Naive thymus-derived CD4-positive, alpha-beta T cell (primary cell): ENCODE measurements around the gene IRF2. TPM values are rescaled to one million over a fixed set of nuclear protein-coding genes. Genes with fewer than 3 reads are reported as not detected.
A peak's percentile ranks its signal among the peaks of the same experiment; 100 is the strongest.

Experiments
- ATAC-seq: fragments of 150-1000 bp; cut with Tn5 transposase; 2 replicates; pipeline ENCODE4 v1.10.0; 2021; ENCODE audit warnings: mild to moderate bottlenecking, moderate library complexity
- CTCF ChIA-PET: fragments of 350-600 bp; sonication (Branson Sonifier 250); formaldehyde crosslinking; loops from one replicate; lab custom pipeline; 2021; ENCODE audit warnings: antibody characterized with exemption; lab: Charles Lee
- POLR2A ChIA-PET: fragments of 350-600 bp; sonication (Branson Sonifier 250); formaldehyde crosslinking; loops from one replicate; lab custom pipeline; 2021; ENCODE audit warnings: antibody characterized with exemption, inconsistent platforms; lab: Charles Lee
- DNase-seq, 9 donors: peaks; one replicate each; pipeline versions ENCODE4 v3.0.0 to v3.0.0-alpha.2; 2020 to 2022; ENCODE audit warnings: mixed read lengths in 1 of 9
- H3K27ac ChIP-seq: one replicate; pipeline ENCODE4 v1.7.0; 2013; ENCODE audit warnings: mild to moderate bottlenecking, low read depth, low read length, moderate library complexity
- H3K27me3 ChIP-seq, 2 donors: one replicate each; pipeline ENCODE4 v1.7.0; 2013; ENCODE audit warnings: low read length in 2 of 2, mild to moderate bottlenecking in 2 of 2, moderate library complexity in 2 of 2; ENCODE audit not compliant: control insufficient read depth in 2 of 2, insufficient read depth in 2 of 2
- H3K36me3 ChIP-seq, 3 experiments: 1 replicate in 2 of 3; 2 replicates in 1 of 3; pipeline ENCODE4 v1.7.0; 2013; ENCODE audit warnings: low read length in 3 of 3, mild to moderate bottlenecking in 3 of 3, moderate library complexity in 1 of 3; ENCODE audit not compliant: insufficient read depth in 3 of 3, control insufficient read depth in 2 of 3
- H3K4me1 ChIP-seq, 2 donors: one replicate each; pipeline ENCODE4 v1.7.0; 2013; ENCODE audit warnings: low read length in 2 of 2, mild to moderate bottlenecking in 2 of 2, moderate library complexity in 1 of 2; ENCODE audit not compliant: control insufficient read depth in 2 of 2, insufficient read depth in 2 of 2
- H3K4me3 ChIP-seq: 2 replicates; pipeline ENCODE4 v1.7.0; 2013; ENCODE audit warnings: mild to moderate bottlenecking, low read length
- H3K9me3 ChIP-seq, 3 experiments: 1 replicate in 2 of 3; 2 replicates in 1 of 3; pipeline ENCODE4 v1.7.0; 2013; ENCODE audit warnings: low read length in 3 of 3; ENCODE audit not compliant: control insufficient read depth in 2 of 3
- H3K27ac Mint-ChIP-seq, 9 donors: one replicate each; pipeline ENCODE4 v1.8.0; 2020 to 2022; ENCODE audit warnings: mixed read lengths in 9 of 9, mild to moderate bottlenecking in 8 of 9, moderate library complexity in 5 of 9, inconsistent platforms in 2 of 9
- H3K27me3 Mint-ChIP-seq, 5 donors: one replicate each; pipeline ENCODE4 v1.8.0; 2021 to 2022; ENCODE audit warnings: mixed read lengths in 5 of 5, mild to moderate bottlenecking in 1 of 5
- H3K36me3 Mint-ChIP-seq, 5 donors: one replicate each; pipeline ENCODE4 v1.8.0; 2020 to 2022; ENCODE audit warnings: mixed read lengths in 5 of 5, mild to moderate bottlenecking in 3 of 5, inconsistent platforms in 1 of 5
- H3K4me1 Mint-ChIP-seq, 7 donors: one replicate each; pipeline ENCODE4 v1.8.0; 2020 to 2022; ENCODE audit warnings: mixed read lengths in 7 of 7, mild to moderate bottlenecking in 3 of 7, inconsistent platforms in 1 of 7
- H3K4me3 Mint-ChIP-seq, 10 donors: one replicate each; pipeline ENCODE4 v1.8.0; 2020 to 2022; ENCODE audit warnings: mild to moderate bottlenecking in 10 of 10, mixed read lengths in 10 of 10, moderate library complexity in 6 of 10, inconsistent platforms in 2 of 10
- H3K9me3 Mint-ChIP-seq, 11 donors: one replicate each; pipeline ENCODE4 v1.8.0; 2020 to 2022; ENCODE audit warnings: mixed read lengths in 11 of 11, mild to moderate bottlenecking in 4 of 11, inconsistent platforms in 1 of 11, moderate library complexity in 1 of 11
- intact Hi-C, 2 donors: fragments of 100-400 bp; cut with micrococcal nuclease; formaldehyde crosslinking; loops; one replicate each; pipeline ENCODE4 v1.15.1; 2023
- polyA plus RNA-seq, 2 donors: library from polyadenylated mRNA; unstranded; fragments of 300-500 nt; fragmentation: Illumina TruSeq; gene quantifications; one replicate each; pipeline ENCODE4 v1.2.3, GENCODE V29; 2021
- total RNA-seq, 6 experiments: library from RNA in 5 of 6; stranded (reverse) in 5 of 6; gene quantifications; 1 replicate in 5 of 6; 2 replicates in 1 of 6; pipeline ENCODE4 v1.2.3 and lab custom pipeline; 2021 to 2026

IRF2 gene
- total and polyA plus RNA-seq, 7 experiments from 2014 or later = 31.2 to 87.0 (median 77.5) TPM

DNA sequence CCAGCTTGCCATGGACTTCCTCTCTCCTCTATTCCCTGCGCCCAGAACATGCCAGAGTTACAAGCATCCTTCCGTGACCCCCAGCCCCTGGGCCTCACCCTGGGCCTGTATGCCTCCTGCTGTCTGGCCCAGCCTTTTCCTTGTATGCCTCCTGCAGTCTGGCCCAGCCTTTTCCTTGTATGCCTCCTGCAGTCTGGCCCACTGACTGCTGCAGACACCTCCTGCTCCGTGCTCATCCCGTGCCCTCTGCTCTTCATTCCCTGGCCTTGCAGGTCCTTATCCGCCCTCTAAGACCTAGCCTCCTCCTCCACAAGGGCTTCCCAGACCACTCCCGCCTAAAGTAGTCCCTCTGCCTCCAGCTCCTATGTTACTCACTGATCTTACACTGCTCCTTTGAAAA, 44.2 kb downstream of the IRF2 start:
- H3K4me1 Mint-ChIP-seq = peaks cover 39 to 91% (median 82%) of the 10 kb centered on the region in 7 donors
- no peak for ATAC-seq
- no peak for DNase-seq
- Histone ChIP-seq H3K9me3 (no peaks in the 10 kb centered on the region), H3K27ac (no peak overlapping the region), H3K4me1 (peaks cover 0 to 16% of the 10 kb centered on the region in 2 donors), H3K4me3 (no peak overlapping the region), H3K27me3 (no peaks in the 10 kb centered on the region), H3K36me3 (peaks cover 0 to 54% (median 5%) of the 10 kb centered on the region in 3 experiments)
- peak overlapping the region; percentile 36 to 82 (median 70) for H3K27ac Mint-ChIP-seq
- ChIA-PET POLR2A (no interaction called here), CTCF (no interaction called here)
- H3K9me3 Mint-ChIP-seq = no peaks in the 10 kb centered on the region
- intact Hi-C loops = no loop called here
- H3K27me3 Mint-ChIP-seq = no peaks in the 10 kb centered on the region
- no peak overlapping the region for H3K4me3 Mint-ChIP-seq
- H3K36me3 Mint-ChIP-seq = peaks cover 16 to 59% (median 30%) of the 10 kb centered on the region in 5 donors

DNA sequence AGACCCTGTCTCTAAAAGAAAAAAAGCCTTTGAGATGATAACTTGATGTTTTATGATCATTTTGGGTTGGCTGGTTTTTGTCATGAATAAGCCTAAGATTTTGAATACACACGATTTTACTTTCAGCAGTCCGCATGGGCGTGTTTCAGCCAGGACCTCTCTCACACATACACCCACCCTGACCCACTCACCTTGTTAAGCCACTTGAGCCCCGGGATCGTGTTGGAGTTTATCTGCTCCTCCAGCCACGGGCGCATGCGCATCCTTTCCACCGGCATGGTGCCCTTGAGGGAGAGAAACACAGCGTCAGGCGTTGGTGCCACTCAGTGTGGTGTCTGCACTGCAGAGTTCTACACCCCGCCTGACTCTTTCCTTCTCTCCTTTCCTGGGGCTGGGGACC, 45.6 kb downstream of the IRF2 start:
- peak overlapping the region in 4 of 9 donors; percentile 53 to 83 (median 64) for H3K27ac Mint-ChIP-seq
- POLR2A ChIA-PET = interaction anchor here (1.0 to 1.6 kb wide), 2 partner anchors 12 to 165 kb away, joined by 3 read pairs; no protein-coding TSS in a partner anchor
- peaks cover 0 to 58% (median 10%) of the 10 kb centered on the region in 3 experiments for H3K36me3 ChIP-seq

DNA sequence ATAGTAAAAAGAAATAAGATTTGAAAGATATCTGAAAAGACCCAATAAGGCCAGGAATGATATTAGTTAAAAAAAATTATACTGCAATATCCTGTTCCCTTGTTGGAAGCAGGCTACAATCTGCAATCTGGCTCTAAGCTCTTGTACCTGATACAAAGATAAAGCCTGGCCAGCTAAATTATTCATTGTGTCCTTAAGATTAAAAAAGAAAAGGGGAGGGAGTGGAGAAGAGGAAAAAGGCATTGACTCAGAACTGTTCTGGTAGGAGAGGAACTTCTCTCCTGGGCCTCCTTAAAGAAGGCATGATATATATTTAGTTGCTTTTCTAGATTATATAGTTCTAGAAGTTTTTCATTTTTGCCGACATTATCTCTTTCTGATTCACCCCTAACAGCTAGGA, 46.7 kb downstream of the IRF2 start:
- POLR2A ChIA-PET = interaction anchor here (0.6 to 1.1 kb wide), 3 partner anchors 11 to 107 kb away, joined by 3 read pairs; no protein-coding TSS in a partner anchor
- H3K27ac ChIP-seq = peak overlapping the region; percentile 8

More for the DNA sequence above, 45.6 kb downstream of the IRF2 start:
- no peaks in the 10 kb centered on the region for H3K9me3 Mint-ChIP-seq
- peaks cover 0 to 14% of the 10 kb centered on the region in 2 donors for H3K4me1 ChIP-seq
- H3K27me3 ChIP-seq = no peaks in the 10 kb centered on the region
- no peak overlapping the region for H3K4me3 ChIP-seq
- CTCF ChIA-PET = no interaction called here
- no peaks in the 10 kb centered on the region for H3K9me3 ChIP-seq
- ATAC-seq = no peak
- H3K27ac ChIP-seq = no peak overlapping the region
- H3K4me3 Mint-ChIP-seq = no peak overlapping the region
- DNase-seq = no peak
- H3K27me3 Mint-ChIP-seq = no peaks in the 10 kb centered on the region
- H3K36me3 Mint-ChIP-seq = peaks cover 16 to 63% (median 43%) of the 10 kb centered on the region in 5 donors
- intact Hi-C loops = no loop called here
- H3K4me1 Mint-ChIP-seq = peaks cover 47 to 89% (median 85%) of the 10 kb centered on the region in 7 donors

DNA sequence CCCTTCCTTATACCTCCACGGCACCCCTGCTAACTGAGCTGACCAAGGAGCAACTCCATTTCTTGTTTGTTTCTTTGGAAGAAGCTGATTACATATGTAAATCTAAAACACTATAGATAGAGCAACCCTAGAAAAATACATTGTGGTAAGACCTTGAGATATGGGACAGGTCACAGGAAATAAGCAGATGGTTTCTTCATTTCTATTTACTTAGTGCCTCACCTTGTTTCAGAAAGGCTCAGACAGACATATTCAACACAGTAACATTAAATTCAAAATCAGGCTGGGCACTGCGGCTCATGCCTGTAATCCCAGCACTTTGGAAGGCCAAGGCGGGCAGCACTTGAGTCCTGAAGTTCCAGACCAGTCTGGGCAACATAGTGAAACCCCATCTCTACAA, 47.3 kb downstream of the IRF2 start:
- H3K4me3 Mint-ChIP-seq = no peak overlapping the region
- Histone ChIP-seq H3K36me3 (peaks cover 0 to 58% (median 10%) of the 10 kb centered on the region in 3 experiments), H3K27ac (no peak overlapping the region), H3K9me3 (no peaks in the 10 kb centered on the region), H3K27me3 (no peaks in the 10 kb centered on the region), H3K4me1 (peaks cover 1 to 10% of the 10 kb centered on the region in 2 donors), H3K4me3 (no peak overlapping the region)
- intact Hi-C loops = no loop called here
- H3K4me1 Mint-ChIP-seq = peaks cover 42 to 87% (median 81%) of the 10 kb centered on the region in 7 donors
- CTCF ChIA-PET = no interaction called here
- peaks cover 27 to 71% (median 50%) of the 10 kb centered on the region in 5 donors for H3K36me3 Mint-ChIP-seq
- ATAC-seq (no peak), DNase-seq (no peak)
- H3K27me3 Mint-ChIP-seq = no peaks in the 10 kb centered on the region
- H3K27ac Mint-ChIP-seq = peak overlapping the region; percentile 38 to 91 (median 77)
- POLR2A ChIA-PET = interaction anchor here (0.7 to 1.1 kb wide), 2 partner anchors 26 to 108 kb away, joined by 3 read pairs; no protein-coding TSS in a partner anchor
- peaks cover 0 to 7% (median 3%) of the 10 kb centered on the region in 11 donors for H3K9me3 Mint-ChIP-seq

More for the DNA sequence above, 46.7 kb downstream of the IRF2 start:
- peak overlapping the region; percentile 45 to 83 (median 68) for H3K27ac Mint-ChIP-seq
- Histone ChIP-seq H3K9me3 (no peaks in the 10 kb centered on the region), H3K36me3 (peaks cover 0 to 60% (median 10%) of the 10 kb centered on the region in 3 experiments), H3K4me1 (peaks cover 0 to 10% of the 10 kb centered on the region in 2 donors), H3K27me3 (no peaks in the 10 kb centered on the region), H3K4me3 (no peak overlapping the region)
- CTCF ChIA-PET = interaction anchor here (0.7 kb wide), 1 partner anchor 144 kb away, joined by 4 read pairs; no protein-coding TSS in a partner anchor
- peaks cover 43 to 87% (median 81%) of the 10 kb centered on the region in 7 donors for H3K4me1 Mint-ChIP-seq
- H3K36me3 Mint-ChIP-seq = peaks cover 22 to 71% (median 49%) of the 10 kb centered on the region in 5 donors
- H3K9me3 Mint-ChIP-seq = peaks cover 0 to under 1% (median 0%) of the 10 kb centered on the region in 11 donors
- ATAC-seq (no peak), DNase-seq (no peak)
- intact Hi-C loops = no loop called here
- no peak overlapping the region for H3K4me3 Mint-ChIP-seq
- no peaks in the 10 kb centered on the region for H3K27me3 Mint-ChIP-seq

DNA sequence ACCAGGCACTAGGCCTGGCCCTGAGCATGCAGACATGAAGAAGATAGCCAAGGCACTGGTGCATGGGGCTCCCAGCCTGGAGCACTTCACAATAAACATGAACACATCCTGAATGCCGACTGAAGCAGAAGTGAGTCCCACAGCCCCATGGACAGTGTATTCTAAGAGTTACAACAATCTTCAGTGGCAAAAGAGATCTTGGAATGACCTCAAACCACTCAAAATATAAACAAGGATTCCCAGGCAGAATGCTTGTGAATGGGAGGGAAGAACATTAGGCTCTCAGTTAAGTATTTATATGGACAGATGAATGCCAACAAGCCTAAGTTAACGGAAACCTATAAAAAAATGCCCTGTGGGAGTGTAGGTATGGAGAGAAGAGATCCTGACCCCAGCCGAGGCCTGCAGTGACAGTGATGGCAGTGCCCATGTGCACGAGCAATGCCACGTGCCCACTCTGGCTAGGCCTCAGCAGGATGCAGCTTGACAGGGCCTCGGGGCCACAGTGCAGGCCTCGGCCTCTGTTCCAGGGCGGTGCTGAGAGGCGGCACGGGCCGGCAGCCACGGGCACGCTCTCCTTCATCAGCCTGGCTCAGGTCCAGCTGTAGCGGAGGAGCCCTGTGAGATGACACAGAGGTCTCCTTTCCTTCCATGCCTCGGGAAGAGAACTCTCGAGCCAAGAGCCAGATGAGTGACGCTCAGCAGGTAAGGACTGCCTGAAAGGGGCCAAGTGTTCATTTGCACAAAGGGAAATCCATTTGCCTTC, 49.2 kb downstream of the IRF2 start:
- H3K4me1 Mint-ChIP-seq = peaks cover 57 to 87% (median 82%) of the 10 kb centered on the region in 7 donors
- intact Hi-C loops = no loop called here
- DNase-seq (no peak), ATAC-seq (no peak)
- Histone ChIP-seq H3K4me1 (peaks cover 20 to 22% of the 10 kb centered on the region in 2 donors), H3K27ac (no peak overlapping the region), H3K36me3 (peaks cover 0 to 58% (median 10%) of the 10 kb centered on the region in 3 experiments), H3K27me3 (no peaks in the 10 kb centered on the region), H3K9me3 (no peaks in the 10 kb centered on the region), H3K4me3 (no peak overlapping the region)
- H3K27me3 Mint-ChIP-seq = no peaks in the 10 kb centered on the region
- CTCF ChIA-PET = no interaction called here
- POLR2A ChIA-PET = no interaction called here
- no peak overlapping the region for H3K4me3 Mint-ChIP-seq
- peaks cover 27 to 71% (median 60%) of the 10 kb centered on the region in 5 donors for H3K36me3 Mint-ChIP-seq
- peaks cover 0 to 9% (median 3%) of the 10 kb centered on the region in 11 donors for H3K9me3 Mint-ChIP-seq
- peak overlapping the region in 6 of 9 donors; percentile 9 to 83 (median 40) for H3K27ac Mint-ChIP-seq

DNA sequence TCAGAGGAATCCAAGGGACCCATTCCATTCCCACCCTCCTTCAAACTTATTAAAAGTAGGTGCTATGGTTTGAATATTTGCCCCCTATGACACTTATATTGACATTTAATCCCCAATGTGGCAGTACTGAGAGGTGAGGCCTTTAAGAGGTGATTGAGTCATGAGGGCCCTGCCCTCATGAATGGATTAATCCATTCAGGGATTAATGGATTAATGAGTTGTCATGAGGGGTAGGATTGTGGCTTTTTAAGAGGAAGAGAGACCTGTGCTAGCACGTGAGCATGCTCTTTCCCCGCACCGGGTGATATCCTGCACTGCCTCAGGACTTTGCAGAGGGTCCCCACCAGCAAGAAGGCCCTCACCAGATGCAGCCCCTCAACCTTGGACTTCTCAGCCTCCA, 50.1 kb downstream of the IRF2 start:
- H3K9me3 Mint-ChIP-seq = peaks cover 0 to 9% (median 3%) of the 10 kb centered on the region in 11 donors
- ChIA-PET POLR2A (no interaction called here), CTCF (no interaction called here)
- DNase-seq (no peak), ATAC-seq (no peak)
- H3K36me3 Mint-ChIP-seq = peaks cover 27 to 63% (median 57%) of the 10 kb centered on the region in 5 donors
- no peaks in the 10 kb centered on the region for H3K9me3 ChIP-seq
- H3K27ac Mint-ChIP-seq = peak overlapping the region in 4 of 9 donors; percentile 9 to 77 (median 59)
- peaks cover 20 to 29% of the 10 kb centered on the region in 2 donors for H3K4me1 ChIP-seq
- H3K4me3 ChIP-seq = no peak overlapping the region
- no peaks in the 10 kb centered on the region for H3K27me3 Mint-ChIP-seq
- H3K4me1 Mint-ChIP-seq = peaks cover 52 to 87% (median 77%) of the 10 kb centered on the region in 7 donors
- intact Hi-C loops = no loop called here
- H3K27ac ChIP-seq = no peak overlapping the region
- no peak overlapping the region for H3K4me3 Mint-ChIP-seq
- H3K36me3 ChIP-seq = peaks cover 0 to 58% (median 10%) of the 10 kb centered on the region in 3 experiments
- no peaks in the 10 kb centered on the region for H3K27me3 ChIP-seq
